Endodermal cell (in vitro differentiated cells): ENCODE results near the gene CMSS1. TPM values are rescaled to one million over a fixed set of nuclear protein-coding genes. Genes with fewer than 3 reads are reported as not detected.

Experiments
- DNase-seq: peaks from one replicate; pipeline ENCODE4 v3.0.0-alpha.2; 2017
- H3K27ac ChIP-seq: 2 replicates; pipeline ENCODE4 v1.5.1; 2013; ENCODE audit warnings: mild to moderate bottlenecking, low read depth, low read length, moderate library complexity
- H3K27me3 ChIP-seq: 2 replicates; pipeline ENCODE4 v1.6.1; 2013; ENCODE audit warnings: mild to moderate bottlenecking, low read length, moderate library complexity; ENCODE audit not compliant: insufficient read depth, control insufficient read depth, poor library complexity, severe bottlenecking
- H3K36me3 ChIP-seq: 2 replicates; pipeline ENCODE4 v1.7.0; 2013; ENCODE audit warnings: mild to moderate bottlenecking, low read length, moderate library complexity; ENCODE audit not compliant: control insufficient read depth, insufficient read depth
- H3K4me1 ChIP-seq: one replicate; pipeline ENCODE4 v1.7.0; 2013; ENCODE audit warnings: low read length; ENCODE audit not compliant: control insufficient read depth, insufficient read depth
- H3K4me3 ChIP-seq: 2 replicates; pipeline ENCODE4 v1.5.1; 2013; ENCODE audit warnings: mild to moderate bottlenecking, low read length, moderate library complexity
- H3K9ac ChIP-seq: 2 replicates; pipeline ENCODE4 v1.6.1; 2013; ENCODE audit warnings: mild to moderate bottlenecking, low read length, moderate library complexity; ENCODE audit not compliant: poor library complexity, severe bottlenecking; ENCODE audit errors: extremely low read depth
- H3K9me3 ChIP-seq: 2 replicates; pipeline ENCODE4 v1.6.1; 2013; ENCODE audit warnings: mild to moderate bottlenecking, low read length, moderate library complexity; ENCODE audit not compliant: control insufficient read depth
- H3K27ac Mint-ChIP-seq: 2 replicates; pipeline ENCODE4 v1.8.0; 2020; ENCODE audit warnings: mixed read lengths
- H3K27me3 Mint-ChIP-seq: 2 replicates; pipeline ENCODE4 v1.8.0; 2021; ENCODE audit warnings: mild to moderate bottlenecking, mixed read lengths; ENCODE audit not compliant: insufficient read depth
- H3K36me3 Mint-ChIP-seq: 2 replicates; pipeline ENCODE4 v1.8.0; 2020; ENCODE audit warnings: low read depth, mixed read lengths
- H3K4me1 Mint-ChIP-seq: 2 replicates; pipeline ENCODE4 v1.8.0; 2020; ENCODE audit warnings: mixed read lengths
- H3K4me3 Mint-ChIP-seq: 2 replicates; pipeline ENCODE4 v1.8.0; 2020; ENCODE audit warnings: mild to moderate bottlenecking, moderate library complexity, mixed read lengths
- H3K9me3 Mint-ChIP-seq: 2 replicates; pipeline ENCODE4 v1.8.0; 2020; ENCODE audit warnings: mild to moderate bottlenecking, mixed read lengths
- WGBS, 2 experiments: methylation state at CpG; one replicate each; pipeline versions ENCODE4 v1.1.5 to v1.1.7; 2013; ENCODE audit warnings: missing lambda C conversion rate in 2 of 2, mixed read lengths in 1 of 2; ENCODE audit not compliant: insufficient coverage in 1 of 2, insufficient read length in 1 of 2; 5-methylcytosine and 5-hydroxymethylcytosine counted together
- total RNA-seq, 2 donors: library from RNA; stranded (reverse); fragmentation: NEBNext Ultra II Directional in 1 of 2; extraction: Animal tissue kit (Norgen Biotek cat#: 25700) in 1 of 2; gene quantifications; 2 replicates in 1 of 2; 3 replicates in 1 of 2; pipeline ENCODE4 v1.2.1, GENCODE V29; 2021
- TF ChIP-seq, protein P1 (sequence below): fragments of 200-600 bp; sonication (generic); conservative IDR thresholded peaks from 2 replicates; pipeline ENCODE4 v1.5.0; 2021; ENCODE audit warnings: antibody characterized with exemption, mild to moderate bottlenecking

Gene CMSS1
- total RNA-seq, 2 donors from 2014 or later = 48.5 to 50.8 TPM

GRCh38 chr3:100149713-100150415 lies 332.2 kb downstream of the CMSS1 start:
- no peaks in the 10 kb centered on the region for H3K27me3 Mint-ChIP-seq
- Histone ChIP-seq H3K27me3 (no peaks in the 10 kb centered on the region), H3K27ac (no peak overlapping the region), H3K9ac (no peak overlapping the region), H3K36me3 (no peaks in the 10 kb centered on the region), H3K4me1 (peaks cover 7% of the 10 kb centered on the region), H3K4me3 (no peak overlapping the region), H3K9me3 (peaks cover 14% of the 10 kb centered on the region)
- TF ChIP-seq, protein P1, sequence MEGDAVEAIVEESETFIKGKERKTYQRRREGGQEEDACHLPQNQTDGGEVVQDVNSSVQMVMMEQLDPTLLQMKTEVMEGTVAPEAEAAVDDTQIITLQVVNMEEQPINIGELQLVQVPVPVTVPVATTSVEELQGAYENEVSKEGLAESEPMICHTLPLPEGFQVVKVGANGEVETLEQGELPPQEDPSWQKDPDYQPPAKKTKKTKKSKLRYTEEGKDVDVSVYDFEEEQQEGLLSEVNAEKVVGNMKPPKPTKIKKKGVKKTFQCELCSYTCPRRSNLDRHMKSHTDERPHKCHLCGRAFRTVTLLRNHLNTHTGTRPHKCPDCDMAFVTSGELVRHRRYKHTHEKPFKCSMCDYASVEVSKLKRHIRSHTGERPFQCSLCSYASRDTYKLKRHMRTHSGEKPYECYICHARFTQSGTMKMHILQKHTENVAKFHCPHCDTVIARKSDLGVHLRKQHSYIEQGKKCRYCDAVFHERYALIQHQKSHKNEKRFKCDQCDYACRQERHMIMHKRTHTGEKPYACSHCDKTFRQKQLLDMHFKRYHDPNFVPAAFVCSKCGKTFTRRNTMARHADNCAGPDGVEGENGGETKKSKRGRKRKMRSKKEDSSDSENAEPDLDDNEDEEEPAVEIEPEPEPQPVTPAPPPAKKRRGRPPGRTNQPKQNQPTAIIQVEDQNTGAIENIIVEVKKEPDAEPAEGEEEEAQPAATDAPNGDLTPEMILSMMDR = no peak
- WGBS, 2 experiments = 98 to 100% methylated on average over 2 to 6 of the region's 6 CpGs
- peaks cover 34% of the 10 kb centered on the region for H3K4me1 Mint-ChIP-seq
- no peak for DNase-seq
- peaks cover 3% of the 10 kb centered on the region for H3K9me3 Mint-ChIP-seq
- no peak overlapping the region for H3K4me3 Mint-ChIP-seq
- H3K27ac Mint-ChIP-seq = no peak overlapping the region
- H3K36me3 Mint-ChIP-seq = peaks cover 13% of the 10 kb centered on the region

GRCh38 chr3:100150473-100150872 lies 332.8 kb downstream of the CMSS1 start:
- Mint-ChIP-seq H3K27ac (no peak overlapping the region), H3K36me3 (peaks cover 19% of the 10 kb centered on the region), H3K4me3 (no peak overlapping the region), H3K27me3 (no peaks in the 10 kb centered on the region), H3K4me1 (peaks cover 34% of the 10 kb centered on the region), H3K9me3 (peaks cover 9% of the 10 kb centered on the region)
- TF ChIP-seq, protein P1 = no peak
- Histone ChIP-seq H3K9ac (no peak overlapping the region), H3K9me3 (peaks cover 20% of the 10 kb centered on the region), H3K4me1 (peaks cover 7% of the 10 kb centered on the region), H3K4me3 (no peak overlapping the region), H3K36me3 (no peaks in the 10 kb centered on the region), H3K27ac (no peak overlapping the region), H3K27me3 (no peaks in the 10 kb centered on the region)
- DNase-seq = no peak
- WGBS, 2 experiments = 94% methylated on average over 1 of the region's 1 CpG; no CpG with 5 or more reads in 1 of the 2 experiments

DNA sequence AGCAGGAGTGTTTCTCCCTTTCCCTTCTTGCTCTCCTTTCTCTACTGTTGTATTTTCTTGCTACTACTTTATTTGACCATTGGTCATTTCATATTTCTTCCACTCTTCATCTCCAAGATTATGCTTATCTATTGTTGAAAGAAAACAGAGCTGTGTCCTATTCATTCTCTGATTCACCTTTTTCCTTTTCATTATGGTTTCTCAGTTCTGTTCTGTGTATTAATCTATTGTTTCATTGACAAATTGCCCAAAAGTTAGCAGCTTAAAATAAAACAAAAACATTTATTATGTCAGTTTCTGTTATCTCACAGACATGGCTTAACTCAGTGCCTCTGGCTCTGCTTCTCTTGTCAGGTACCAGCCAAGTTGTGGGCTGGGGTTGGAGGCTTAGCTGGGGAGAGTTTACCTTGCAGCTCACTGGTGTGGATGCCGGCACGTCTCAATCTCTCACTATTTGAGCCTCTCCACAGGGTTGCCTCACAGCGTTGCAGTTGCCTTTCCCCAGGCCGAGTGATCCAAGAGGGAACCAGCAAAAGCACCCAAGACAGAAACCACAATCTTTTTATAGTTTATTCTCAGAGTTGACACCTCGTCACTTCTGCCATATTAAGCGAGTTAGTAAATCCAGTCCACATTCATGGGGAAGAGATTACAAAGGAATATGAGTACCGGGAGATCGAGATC lies 333.5 kb downstream of the CMSS1 start:
- TF ChIP-seq, protein P1 = no peak
- Histone ChIP-seq H3K9me3 (peaks cover 25% of the 10 kb centered on the region), H3K27me3 (no peaks in the 10 kb centered on the region), H3K9ac (no peak overlapping the region), H3K36me3 (no peaks in the 10 kb centered on the region), H3K4me3 (no peak overlapping the region), H3K4me1 (peaks cover 7% of the 10 kb centered on the region), H3K27ac (no peak overlapping the region)
- Mint-ChIP-seq H3K27me3 (no peaks in the 10 kb centered on the region), H3K9me3 (peaks cover 14% of the 10 kb centered on the region), H3K36me3 (peaks cover 23% of the 10 kb centered on the region), H3K27ac (peak overlapping the region; percentile 38), H3K4me1 (peaks cover 34% of the 10 kb centered on the region), H3K4me3 (no peak overlapping the region)
- WGBS, 2 experiments = 58 to 64% methylated on average over 8 of the region's 8 CpGs
- DNase-seq = peak; percentile 75
